ENCODE data around the gene TRAPPC6A. TPM values are rescaled to one million over a fixed set of nuclear protein-coding genes. Genes with fewer than 3 reads are reported as not detected.
A peak's percentile ranks its signal among the peaks of the same experiment; 100 is the strongest.
"Not testable (repeated sequence)": the region's sequence is repeated elsewhere in the genome, so short reads cannot be mapped to it uniquely, and the experiment has no call there.

Gene TRAPPC6A
- total RNA-seq, 2 experiments from 2014 or later, result 64.4 to 65.0 TPM

DNA sequence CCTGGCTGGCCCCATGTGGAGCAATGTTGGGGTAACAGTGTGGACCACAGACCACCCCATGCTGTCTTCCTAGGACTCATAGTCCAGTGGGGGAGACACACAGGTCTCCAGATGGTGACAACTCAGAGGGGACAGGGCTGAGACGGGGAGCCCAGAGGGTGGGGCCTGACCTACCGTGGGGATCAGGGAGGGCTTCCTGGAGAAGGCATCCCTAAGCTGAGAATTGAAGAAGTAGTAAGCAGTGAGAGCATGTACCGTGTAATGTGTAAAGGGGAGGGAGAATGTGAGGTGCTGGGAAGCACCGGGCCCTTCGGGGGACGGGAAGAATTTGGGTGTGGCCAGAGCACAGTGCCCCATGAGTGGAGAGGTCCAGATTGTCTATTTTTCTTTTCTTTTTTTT, 54.0 kb downstream of the TRAPPC6A start:
- Mint-ChIP-seq H3K27ac (no peak overlapping the region), H3K9me3 (no peaks in the 10 kb centered on the region), H3K36me3 (ENCODE audit: low read depth) (no peaks in the 10 kb centered on the region), H3K4me1 (peaks cover 25% of the 10 kb centered on the region), H3K27me3 (no peaks in the 10 kb centered on the region), H3K4me3 (no peak overlapping the region)
- CTCF ChIA-PET, result interaction anchor here (1.3 to 2.8 kb wide), 2 partner anchors 12 to 32 kb away, joined by 3 to 22 read pairs; partner anchors contain the start of gene PPP1R37
- POLR2A ChIA-PET, result interaction anchor here (1.2 to 1.3 kb wide), 2 partner anchors 12 to 21 kb away, joined by 3 read pairs; no protein-coding TSS in a partner anchor
- no peak for DNase-seq

- CTCF ChIA-PET, result no interaction called here
- Mint-ChIP-seq H3K9me3 (no peaks in the 10 kb centered on the region), H3K27ac (no peak overlapping the region), H3K4me1 (peaks cover 27% of the 10 kb centered on the region), H3K27me3 (no peaks in the 10 kb centered on the region), H3K4me3 (no peak overlapping the region), H3K36me3 (ENCODE audit: low read depth) (no peaks in the 10 kb centered on the region)
- no peak for DNase-seq
- POLR2A ChIA-PET, result interaction anchor here (1.2 to 1.3 kb wide), 2 partner anchors 11 to 20 kb away, joined by 3 read pairs; no protein-coding TSS in a partner anchor
Measured at GRCh38 chr19:45123440-45123850, 54.6 kb downstream of the TRAPPC6A start.

- no peaks in the 10 kb centered on the region for H3K36me3 Mint-ChIP-seq (ENCODE audit: low read depth)
- peaks cover 27% of the 10 kb centered on the region for H3K4me1 Mint-ChIP-seq
- no peak overlapping the region for H3K4me3 Mint-ChIP-seq
- ChIA-PET POLR2A (interaction anchor here (1.2 kb wide), 1 partner anchor 10 kb away, joined by 3 read pairs; no protein-coding TSS in a partner anchor), CTCF (no interaction called here)
- H3K27ac Mint-ChIP-seq, result no peak overlapping the region
- DNase-seq, result no peak
- no peaks in the 10 kb centered on the region for H3K9me3 Mint-ChIP-seq
- H3K27me3 Mint-ChIP-seq, result no peaks in the 10 kb centered on the region
Measured at GRCh38 chr19:45122832-45123231, 55.2 kb downstream of the TRAPPC6A start.

DNA sequence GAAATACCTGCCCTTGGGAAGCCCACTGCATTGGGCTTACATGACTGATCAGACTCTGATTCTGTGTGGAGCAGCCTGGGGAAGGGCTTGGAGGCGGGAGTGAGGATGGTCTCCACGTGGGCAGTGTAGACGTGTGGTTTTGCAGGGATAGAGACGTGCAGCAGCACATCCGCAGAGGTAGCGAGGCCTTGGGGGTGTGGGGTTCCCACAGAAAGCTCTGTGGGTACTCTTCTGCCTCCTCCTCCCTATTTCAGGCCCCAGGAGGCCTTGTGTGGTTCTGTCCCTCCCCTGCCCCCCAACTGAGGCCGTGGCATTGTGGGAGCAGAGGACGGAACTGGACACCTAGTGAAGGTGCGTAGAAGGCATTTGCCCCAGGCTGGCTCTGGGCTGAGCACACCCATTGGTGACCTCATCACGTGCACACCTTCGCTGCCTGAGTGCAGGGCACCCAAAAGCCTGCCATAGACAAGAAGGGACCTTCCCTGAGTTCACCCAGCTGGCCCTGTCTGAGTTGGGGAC, 56.2 kb downstream of the TRAPPC6A start:
- no peak for DNase-seq
- H3K4me3 Mint-ChIP-seq, result no peak overlapping the region
- no peak overlapping the region for H3K27ac Mint-ChIP-seq
- POLR2A ChIA-PET, result no interaction called here
- H3K36me3 Mint-ChIP-seq (ENCODE audit: low read depth), result no peaks in the 10 kb centered on the region
- no peaks in the 10 kb centered on the region for H3K27me3 Mint-ChIP-seq
- CTCF ChIA-PET, result no interaction called here
- H3K4me1 Mint-ChIP-seq, result peaks cover 33% of the 10 kb centered on the region
- H3K9me3 Mint-ChIP-seq, result no peaks in the 10 kb centered on the region

DNA sequence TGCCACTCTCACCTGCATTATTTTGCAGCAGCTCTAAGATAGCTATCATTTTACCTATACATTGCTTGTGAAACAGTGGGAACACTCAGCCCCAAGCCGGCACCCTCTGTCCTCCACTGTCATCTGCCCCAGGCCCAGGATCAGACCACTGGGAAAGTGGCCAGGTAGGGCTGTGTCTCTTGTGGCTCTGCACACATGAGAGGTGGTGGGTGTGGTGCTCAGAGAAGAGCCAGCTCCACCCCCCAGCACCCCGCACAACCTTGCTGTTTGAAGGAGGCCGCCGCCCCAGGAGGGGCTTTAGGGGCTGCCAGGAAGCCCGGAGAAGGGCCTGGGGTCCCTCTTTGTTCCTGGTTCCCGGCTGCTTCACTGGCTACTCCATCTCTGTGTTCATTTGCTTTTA, 58.5 kb downstream of the TRAPPC6A start:
- no peak for DNase-seq
- Mint-ChIP-seq H3K27ac (no peak overlapping the region), H3K9me3 (no peaks in the 10 kb centered on the region), H3K4me1 (peaks cover 47% of the 10 kb centered on the region), H3K27me3 (no peaks in the 10 kb centered on the region), H3K36me3 (ENCODE audit: low read depth) (no peaks in the 10 kb centered on the region), H3K4me3 (no peak overlapping the region)
- CTCF ChIA-PET, result interaction anchor here (0.7 kb wide), 1 partner anchor 395 kb away, joined by 3 read pairs; no protein-coding TSS in a partner anchor
- POLR2A ChIA-PET, result no interaction called here

DNA sequence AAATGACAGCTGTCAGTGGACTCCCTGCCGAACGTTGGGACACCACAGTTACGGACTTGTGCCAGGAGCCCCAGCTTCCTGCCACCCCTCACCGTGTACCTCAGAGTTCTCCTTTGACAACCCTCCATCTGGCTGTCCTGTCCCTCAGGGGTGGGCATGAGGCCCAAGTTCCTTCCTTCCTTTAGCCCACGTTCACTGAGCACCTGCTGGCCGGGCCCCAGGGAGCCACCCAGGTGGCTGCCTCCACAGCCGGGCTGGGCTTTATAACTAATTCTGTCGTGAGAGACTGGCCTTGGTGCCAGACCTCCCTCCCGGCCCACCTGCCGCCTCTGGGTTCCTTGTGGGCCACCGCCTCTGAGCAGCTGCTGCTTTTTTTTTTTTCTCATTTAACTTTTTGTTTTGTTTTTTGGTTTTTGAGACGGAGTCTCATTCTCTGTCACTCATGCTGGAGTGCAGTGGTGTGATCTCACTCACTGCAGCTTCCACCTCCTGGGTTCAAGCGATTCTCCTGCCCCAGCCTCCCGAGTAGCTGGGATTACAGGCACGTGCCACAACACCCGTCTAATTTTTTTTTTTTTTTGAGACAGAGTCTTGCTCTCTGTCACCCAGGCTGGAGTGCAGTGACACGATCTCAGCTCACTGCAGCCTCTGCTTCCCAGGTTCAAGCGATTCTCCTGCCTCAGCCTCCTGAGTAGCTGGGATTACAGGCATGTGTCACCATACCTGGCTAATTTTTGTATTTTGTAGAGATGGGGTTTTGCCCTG, 59.3 kb downstream of the TRAPPC6A start:
- H3K4me3 Mint-ChIP-seq; H3K27ac Mint-ChIP-seq; H3K27me3 Mint-ChIP-seq; H3K9me3 Mint-ChIP-seq; H3K36me3 Mint-ChIP-seq (ENCODE audit: low read depth); DNase-seq; CTCF ChIA-PET: not testable (repeated sequence)
- peaks cover 47% of the 10 kb centered on the region for H3K4me1 Mint-ChIP-seq
- POLR2A ChIA-PET, result interaction anchor here (2.7 kb wide), 1 partner anchor 26 kb away, joined by 10 read pairs; the partner anchor contains the start of gene PPP1R37

- H3K4me3 Mint-ChIP-seq, result no peak overlapping the region
- ChIA-PET CTCF (interaction anchor here (1.6 kb wide), 1 partner anchor 8 kb away, joined by 11 read pairs; no protein-coding TSS in a partner anchor), POLR2A (interaction anchor here (2.7 kb wide), 1 partner anchor 26 kb away, joined by 10 read pairs; the partner anchor contains the start of gene PPP1R37)
- H3K9me3 Mint-ChIP-seq, result no peaks in the 10 kb centered on the region
- H3K27me3 Mint-ChIP-seq, result no peaks in the 10 kb centered on the region
- peaks cover 47% of the 10 kb centered on the region for H3K4me1 Mint-ChIP-seq
- no peak overlapping the region for H3K27ac Mint-ChIP-seq
- H3K36me3 Mint-ChIP-seq (ENCODE audit: low read depth), result no peaks in the 10 kb centered on the region
- no peak for DNase-seq
Measured at GRCh38 chr19:45118106-45118505, 59.9 kb downstream of the TRAPPC6A start.

DNA sequence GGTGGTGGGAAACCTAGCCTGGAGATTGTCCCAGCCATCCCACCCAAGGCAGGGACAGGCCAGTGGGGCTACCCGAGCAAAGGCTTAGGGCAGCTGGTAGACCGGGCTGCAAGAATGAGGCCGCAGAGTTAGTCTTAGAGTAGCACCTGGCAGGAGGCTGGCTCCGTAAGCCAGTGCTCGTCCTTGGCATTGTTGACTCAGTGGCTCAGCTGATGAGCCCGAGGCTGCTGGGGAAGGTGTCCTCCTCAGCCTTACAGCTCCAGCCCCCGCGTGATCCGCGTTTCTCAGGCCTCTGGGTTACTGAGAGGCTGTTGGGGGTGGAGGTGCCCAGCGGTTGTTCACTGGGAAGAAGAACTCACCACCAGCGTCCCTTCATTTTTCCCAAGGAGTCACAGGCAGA, 60.4 kb downstream of the TRAPPC6A start:
- Mint-ChIP-seq H3K9me3 (no peaks in the 10 kb centered on the region), H3K27me3 (no peaks in the 10 kb centered on the region), H3K4me3 (no peak overlapping the region), H3K36me3 (ENCODE audit: low read depth) (no peaks in the 10 kb centered on the region), H3K27ac (no peak overlapping the region), H3K4me1 (peaks cover 47% of the 10 kb centered on the region)
- POLR2A ChIA-PET, result interaction anchor here (1.2 to 2.7 kb wide), 2 partner anchors 15 to 25 kb away, joined by 3 to 10 read pairs; partner anchors contain the start of gene PPP1R37
- DNase-seq, result no peak
- CTCF ChIA-PET, result interaction anchor here (1.6 kb wide), 1 partner anchor 8 kb away, joined by 11 read pairs; no protein-coding TSS in a partner anchor

GRCh38 chr19:45117167-45117594, 60.9 kb downstream of the TRAPPC6A start:
- peaks cover 43% of the 10 kb centered on the region for H3K4me1 Mint-ChIP-seq
- ChIA-PET POLR2A (interaction anchor here (1.2 to 2.7 kb wide), 2 partner anchors 14 to 25 kb away, joined by 3 to 10 read pairs; partner anchors contain the start of gene PPP1R37), CTCF (interaction anchor here (1.6 kb wide), 1 partner anchor 9 kb away, joined by 11 read pairs; no protein-coding TSS in a partner anchor)
- no peaks in the 10 kb centered on the region for H3K36me3 Mint-ChIP-seq (ENCODE audit: low read depth)
- DNase-seq, result peak; percentile 39
- H3K4me3 Mint-ChIP-seq, result no peak overlapping the region
- H3K9me3 Mint-ChIP-seq, result no peaks in the 10 kb centered on the region
- no peaks in the 10 kb centered on the region for H3K27me3 Mint-ChIP-seq
- H3K27ac Mint-ChIP-seq, result peak overlapping the region; percentile 52

- Mint-ChIP-seq H3K36me3 (ENCODE audit: low read depth) (no peaks in the 10 kb centered on the region), H3K27me3 (no peaks in the 10 kb centered on the region), H3K9me3 (no peaks in the 10 kb centered on the region), H3K27ac (no peak overlapping the region), H3K4me3 (no peak overlapping the region), H3K4me1 (peaks cover 32% of the 10 kb centered on the region)
- DNase-seq, result no peak
- CTCF ChIA-PET, result no interaction called here
- POLR2A ChIA-PET, result interaction anchor here (2.7 kb wide), 1 partner anchor 24 kb away, joined by 10 read pairs; the partner anchor contains the start of gene PPP1R37
Measured at GRCh38 chr19:45115809-45116615, 62.0 kb downstream of the TRAPPC6A start.

GRCh38 chr19:45114116-45114515, 63.9 kb downstream of the TRAPPC6A start:
- CTCF ChIA-PET, result interaction anchor here (1.4 kb wide), 1 partner anchor 22 kb away, joined by 3 read pairs; no protein-coding TSS in a partner anchor
- H3K36me3 Mint-ChIP-seq (ENCODE audit: low read depth), result no peaks in the 10 kb centered on the region
- peaks cover 29% of the 10 kb centered on the region for H3K4me1 Mint-ChIP-seq
- POLR2A ChIA-PET, result interaction anchor here (1.0 kb wide), 1 partner anchor 35 kb away, joined by 3 read pairs; the partner anchor contains the start of gene GEMIN7
- H3K27me3 Mint-ChIP-seq, result no peaks in the 10 kb centered on the region
- H3K9me3 Mint-ChIP-seq, result no peaks in the 10 kb centered on the region
- H3K4me3 Mint-ChIP-seq, result no peak overlapping the region
- no peak for DNase-seq
- no peak overlapping the region for H3K27ac Mint-ChIP-seq

GRCh38 chr19:45113628-45114027, 64.4 kb downstream of the TRAPPC6A start:
- DNase-seq, result no peak
- CTCF ChIA-PET, result interaction anchor here (0.5 to 1.4 kb wide), 2 partner anchors 21 to 1459 kb away, joined by 3 to 4 read pairs; no protein-coding TSS in a partner anchor

More at GRCh38 chr19:45113628-45114027, 64.4 kb downstream of the TRAPPC6A start:
- Mint-ChIP-seq H3K27me3 (no peaks in the 10 kb centered on the region), H3K36me3 (ENCODE audit: low read depth) (no peaks in the 10 kb centered on the region), H3K4me1 (peaks cover 27% of the 10 kb centered on the region), H3K4me3 (no peak overlapping the region), H3K9me3 (no peaks in the 10 kb centered on the region), H3K27ac (no peak overlapping the region)
- POLR2A ChIA-PET, result interaction anchor here (1.0 to 1.3 kb wide), 2 partner anchors 21 to 35 kb away, joined by 3 to 6 read pairs; partner anchors contain the start of genes GEMIN7 and PPP1R37

All from activated CD4-positive, alpha-beta memory T cell treated with anti-CD3 and anti-CD28 coated beads, Interleukin-2, amount 10 ng/mL, durations not matched to agents 7 days and 5 days (primary cell).